ENCODE data around the gene SCNN1G. TPM values are rescaled to one million over a fixed set of nuclear protein-coding genes. Genes with fewer than 3 reads are reported as not detected.

SCNN1G gene
- total and polyA plus RNA-seq, 2 of the 13 experiments (the other 11 are each of a cell fraction or from before 2014, with no cell fraction given) = not detected

- ChIA-PET POLR2A (no interaction called here), CTCF (ENCODE audit: low intra/inter-chr PET ratio, low total read pairs) (no interaction called here)
- peaks cover 1 to 32% of the 10 kb centered on the region in 2 experiments; a peak in 2 of 5 replicates for H3K27me3 ChIP-seq (ENCODE audit: control insufficient read depth in 1 of 2, insufficient read depth in 2 of 2, low read length in 2 of 2)
Observed at GRCh38 chr16:23217646-23218045, 35.1 kb downstream of the SCNN1G start.

GRCh38 chr16:23222929-23223328, 40.4 kb downstream of the SCNN1G start:
- peaks cover 2 to 10% of the 10 kb centered on the region in 2 experiments; a peak in 2 of 5 replicates for H3K27me3 ChIP-seq (ENCODE audit: control insufficient read depth in 1 of 2, insufficient read depth in 2 of 2, low read length in 2 of 2)
- H3K27ac ChIP-seq (ENCODE audit: extremely low read length, insufficient read depth, low read length) = no peak overlapping the region
- no TSS peak for BruUV-seq (replicated peaks)
- ChIA-PET CTCF (ENCODE audit: low intra/inter-chr PET ratio, low total read pairs) (no interaction called here), POLR2A (no interaction called here)
- TF ChIP-seq ZSCAN30 (CRISPR knock-in tag; IDR thresholded peaks at IDR 0.05) = no peak
- no peak for TF ChIP-seq ZFP37 (CRISPR knock-in tag; IDR thresholded peaks at IDR 0.05; ENCODE audit: borderline replicate concordance)
- no peak for TF ChIP-seq TRIM24 (CRISPR knock-in tag; IDR thresholded peaks at IDR 0.05)
- no peak for TF ChIP-seq ZNF790 (CRISPR knock-in tag; IDR thresholded peaks at IDR 0.05; ENCODE audit: borderline replicate concordance)
- TF ChIP-seq RXRA (CRISPR knock-in tag; IDR thresholded peaks at IDR 0.05) = no peak
- no peak for TF ChIP-seq HOXA7 (CRISPR knock-in tag; IDR thresholded peaks at IDR 0.05)
- TF ChIP-seq ZBTB42 (CRISPR knock-in tag; IDR thresholded peaks at IDR 0.05) = no peak
- no peak for TF ChIP-seq POGK (CRISPR knock-in tag; conservative IDR thresholded peaks at IDR 0.05)
- TF ChIP-seq ZNF775 (CRISPR knock-in tag; IDR thresholded peaks at IDR 0.05; ENCODE audit: borderline replicate concordance) = no peak
- H3K4me1 ChIP-seq (ENCODE audit: insufficient read depth, low read length) = no peaks in the 10 kb centered on the region
- no peaks in the 10 kb centered on the region for H3K79me2 ChIP-seq (ENCODE audit: insufficient read depth, low read length)
- ATAC-seq (no peak; the same call in 2 of the 3 replicates), DNase-seq (ENCODE audit: low spot score) (no peak), FAIRE-seq (peak; percentile 42)
- H3K4me2 ChIP-seq (ENCODE audit: low read depth, low read length) = no peak overlapping the region
- intact Hi-C loops (cut with micrococcal nuclease; ENCODE audit: unreplicated experiment) (no loop called here), in situ Hi-C loops (cut with HindIII; ENCODE audit: extremely low pct_ligation_motif_present, low pct_unique_long_range_greater_than_20kb) (no loop called here)
- no peaks in the 10 kb centered on the region for H3K36me3 ChIP-seq (replicated peaks in 1 of 2; ENCODE audit: control insufficient read depth in 1 of 2, insufficient read depth in 2 of 2, low read length in 2 of 2)
- H3K4me3 ChIP-seq (replicated peaks in 1 of 3; ENCODE audit: insufficient read depth in 1 of 3, low read depth in 2 of 3, low read length in 3 of 3) = no peak overlapping the region
- no peak overlapping the region for H2AFZ ChIP-seq (ENCODE audit: low read length)
- H3K9ac ChIP-seq (ENCODE audit: insufficient read depth, low read depth, low read length) = no peak overlapping the region
- H4K20me1 ChIP-seq (ENCODE audit: insufficient read depth, low read length) = no peaks in the 10 kb centered on the region
- no peaks in the 10 kb centered on the region for H3K9me3 ChIP-seq (ENCODE audit: low read length)

More at GRCh38 chr16:23217646-23218045, 35.1 kb downstream of the SCNN1G start:
- no peak for FAIRE-seq
- Histone ChIP-seq H3K9me3 (ENCODE audit: low read length) (no peaks in the 10 kb centered on the region), H3K4me3 (replicated peaks in 1 of 3; ENCODE audit: insufficient read depth in 1 of 3, low read depth in 2 of 3, low read length in 3 of 3) (no peak overlapping the region), H4K20me1 (ENCODE audit: insufficient read depth, low read length) (no peaks in the 10 kb centered on the region), H3K79me2 (ENCODE audit: insufficient read depth, low read length) (no peaks in the 10 kb centered on the region), H3K27ac (ENCODE audit: extremely low read length, insufficient read depth, low read length) (no peak overlapping the region), H3K9ac (ENCODE audit: insufficient read depth, low read depth, low read length) (no peak overlapping the region), H3K4me2 (ENCODE audit: low read depth, low read length) (no peak overlapping the region), H2AFZ (ENCODE audit: low read length) (no peak overlapping the region), H3K4me1 (ENCODE audit: insufficient read depth, low read length) (no peaks in the 10 kb centered on the region), H3K36me3 (replicated peaks in 1 of 2; ENCODE audit: control insufficient read depth in 1 of 2, insufficient read depth in 2 of 2, low read length in 2 of 2) (no peaks in the 10 kb centered on the region)
- no peak for DNase-seq (ENCODE audit: low spot score)
- peak; percentile 54; the same call in 1 of the 2 replicates for TF ChIP-seq NRL (CRISPR knock-in tag; IDR thresholded peaks at IDR 0.05; ENCODE audit: borderline replicate concordance)
- TF ChIP-seq ZBTB3 (CRISPR knock-in tag; IDR thresholded peaks at IDR 0.05; ENCODE audit: borderline replicate concordance, low read depth) = no peak
- TF ChIP-seq ZNF280B (CRISPR knock-in tag; IDR thresholded peaks at IDR 0.05; ENCODE audit: borderline replicate concordance) = 0 out of 2 replicates have a peak, but pooled peaks have one; percentile 30
- TF ChIP-seq KDM5B (CRISPR knock-in tag; IDR thresholded peaks at IDR 0.05; ENCODE audit: borderline replicate concordance) = 0 out of 2 replicates have a peak, but pooled peaks have one; percentile 40
- TF ChIP-seq ZNF343 (CRISPR knock-in tag; IDR thresholded peaks at IDR 0.05) = no peak
- BruUV-seq (replicated peaks) = no TSS peak
- in situ Hi-C loops (cut with HindIII; ENCODE audit: extremely low pct_ligation_motif_present, low pct_unique_long_range_greater_than_20kb) = no loop called here
- intact Hi-C loops (cut with micrococcal nuclease; ENCODE audit: unreplicated experiment) = no loop called here
- peak; percentile 33 for ATAC-seq
- 25% methylated on average over 5 of the region's 8 CpGs for WGBS (ENCODE audit: low lambda C conversion rate)

All from HepG2 (cell line).